K562 (cell line): ENCODE data around the gene C22orf39. TPM values are rescaled to one million over a fixed set of nuclear protein-coding genes. Genes with fewer than 3 reads are reported as not detected.

Experiments
- ARID1B ChIP-seq: fragments of 450-650 bp; IDR thresholded peaks from 2 replicates; pipeline ENCODE4 v1.6.1; 2016; ENCODE audit warnings: antibody characterized with exemption, mild to moderate bottlenecking, inconsistent platforms
- E2F3 ChIP-seq: fragments of 250-450 bp; sonication (Bioruptor Pico); IDR thresholded peaks from 2 replicates; pipeline ENCODE4 v1.4.0; 2020; ENCODE audit warnings: mild to moderate bottlenecking
- ELF4 ChIP-seq: fragments of 450-650 bp; formaldehyde crosslinking; IDR thresholded peaks from 2 replicates; pipeline ENCODE4 v1.4.0; 2022; ENCODE audit warnings: missing genetic modification characterization
- FUS ChIP-seq: fragments of 200-400 bp; formaldehyde crosslinking; optimal IDR thresholded peaks from 2 replicates; pipeline ENCODE3; 2017; ENCODE audit warnings: low read depth, low read length
- HNRNPLL ChIP-seq: fragments of 200-400 bp; formaldehyde crosslinking; IDR thresholded peaks from 2 replicates; pipeline ENCODE4 v1.6.1; 2017; ENCODE audit warnings: low read length, low read depth, mild to moderate bottlenecking; ENCODE audit not compliant: poor library complexity, severe bottlenecking
- JUN ChIP-seq, 2 experiments: sonication (generic) in 1 of 2; formaldehyde crosslinking in 1 of 2; IDR thresholded peaks; 2 replicates each; pipeline versions ENCODE4 v1.6.1 to v1.8.0; 2012 to 2022; ENCODE audit warnings: borderline replicate concordance in 2 of 2, mild to moderate bottlenecking in 2 of 2, improper control_type of control experiment in 1 of 2, low read depth in 1 of 2, low read length in 1 of 2, missing genetic modification reagents in 1 of 2
- KLF1 ChIP-seq: fragments of 450-650 bp; IDR thresholded peaks from 2 replicates; pipeline ENCODE4 v1.6.1; 2016; ENCODE audit warnings: missing genetic modification characterization, missing compliant biosample characterization
- MAFK ChIP-seq: IDR thresholded peaks from 2 replicates; pipeline ENCODE4 v1.6.1; 2011; ENCODE audit warnings: low read length, improper control_type of control experiment
- PTBP1 ChIP-seq: fragments of 200-400 bp; formaldehyde crosslinking; IDR thresholded peaks from 2 replicates; pipeline ENCODE4 v1.6.1; 2017; ENCODE audit warnings: low read depth, low read length
- RBM34 ChIP-seq: fragments of 200-400 bp; formaldehyde crosslinking; IDR thresholded peaks from 2 replicates; pipeline ENCODE4 v1.6.1; 2018; ENCODE audit warnings: low read length, borderline replicate concordance; ENCODE audit not compliant: insufficient read depth
- SIRT6 ChIP-seq: IDR thresholded peaks from one replicate; pipeline ENCODE4 v1.6.1; 2012; ENCODE audit warnings: low read depth, mild to moderate bottlenecking, control low read depth, inconsistent platforms, low read length, moderate library complexity
- TBP ChIP-seq: optimal IDR thresholded peaks from 2 replicates; pipeline ENCODE3; 2011; ENCODE audit warnings: low read depth, low read length, improper control_type of control experiment
- ZKSCAN1 ChIP-seq: fragments of 150-350 bp; IDR thresholded peaks from 2 replicates; pipeline ENCODE4 v1.6.1; 2016; ENCODE audit warnings: low read depth, low read length
- ZNF133 ChIP-seq: fragments of 250-450 bp; sonication (Bioruptor Pico); IDR thresholded peaks from 2 replicates; pipeline ENCODE4 v1.4.0; 2020; ENCODE audit warnings: mild to moderate bottlenecking
- polyA plus RNA-seq, 8 experiments: library from polyadenylated mRNA; depleted of rRNA in 4 of 8; stranded (reverse) in 5 of 8; unstranded in 3 of 8; fragments of >200 nt; fragmentation: Nextera tagmentation in 2 of 8; fragmentation: Illumina TruSeq in 1 of 8; extraction: Ambion mirVana in 2 of 8; extraction: Trizol in 1 of 8; gene quantifications; 2 replicates each; pipeline versions ENCODE4 v1.2.1 to v1.2.3, GENCODE V29; 2011 to 2014; ENCODE audit warnings: inconsistent platforms in 1 of 8, missing spikeins in 1 of 8
- total RNA-seq, 7 experiments: library from RNA; depleted of rRNA in 6 of 7; stranded (reverse); fragments of >200 nt in 6 of 7; fragmentation: Illumina TruSeq in 2 of 7; extraction: Trizol in 2 of 7; gene quantifications; 2 replicates each; pipeline versions ENCODE4 v1.2.1 to v1.2.3, GENCODE V29; 2011 to 2021; ENCODE audit warnings: low replicate concordance in 1 of 7
- TF ChIP-seq, protein P1 (sequence below): fragments of 450-650 bp; IDR thresholded peaks from 2 replicates; pipeline ENCODE4 v1.7.0; 2016; ENCODE audit warnings: borderline replicate concordance
- TF ChIP-seq, protein P2 (sequence below): sonication (generic); IDR thresholded peaks from 2 replicates; pipeline ENCODE4 v1.6.1; 2016
- TF ChIP-seq, protein P3 (sequence below): fragments of 450-650 bp; formaldehyde crosslinking; IDR thresholded peaks from 2 replicates; pipeline ENCODE4 v1.4.0; 2020; ENCODE audit warnings: mild to moderate bottlenecking, moderate library complexity
- TF ChIP-seq, protein P4 (sequence below): fragments of 250-450 bp; sonication (Bioruptor Pico); IDR thresholded peaks from 2 replicates; pipeline ENCODE4 v1.8.0; 2022; ENCODE audit warnings: inconsistent platforms
- TF ChIP-seq, protein P5 (sequence below), 3 experiments: IDR thresholded peaks in 2 of 3; conservative IDR thresholded peaks in 1 of 3; 2 replicates each; pipeline ENCODE4 v1.5.1; 2011 to 2012; ENCODE audit warnings: low read length in 3 of 3, mild to moderate bottlenecking in 3 of 3, control low read depth in 2 of 3, improper control_type of control experiment in 1 of 3, inconsistent platforms in 1 of 3, low read depth in 1 of 3, mixed read lengths in 1 of 3, moderate library complexity in 1 of 3; ENCODE audit not compliant: insufficient read depth in 2 of 3

C22orf39 gene
- total and polyA plus RNA-seq, 9 of the 15 experiments (the other 6 are each of a cell fraction or from before 2014, with no cell fraction given), result 20.4 to 139 (median 66.8) TPM

DNA sequence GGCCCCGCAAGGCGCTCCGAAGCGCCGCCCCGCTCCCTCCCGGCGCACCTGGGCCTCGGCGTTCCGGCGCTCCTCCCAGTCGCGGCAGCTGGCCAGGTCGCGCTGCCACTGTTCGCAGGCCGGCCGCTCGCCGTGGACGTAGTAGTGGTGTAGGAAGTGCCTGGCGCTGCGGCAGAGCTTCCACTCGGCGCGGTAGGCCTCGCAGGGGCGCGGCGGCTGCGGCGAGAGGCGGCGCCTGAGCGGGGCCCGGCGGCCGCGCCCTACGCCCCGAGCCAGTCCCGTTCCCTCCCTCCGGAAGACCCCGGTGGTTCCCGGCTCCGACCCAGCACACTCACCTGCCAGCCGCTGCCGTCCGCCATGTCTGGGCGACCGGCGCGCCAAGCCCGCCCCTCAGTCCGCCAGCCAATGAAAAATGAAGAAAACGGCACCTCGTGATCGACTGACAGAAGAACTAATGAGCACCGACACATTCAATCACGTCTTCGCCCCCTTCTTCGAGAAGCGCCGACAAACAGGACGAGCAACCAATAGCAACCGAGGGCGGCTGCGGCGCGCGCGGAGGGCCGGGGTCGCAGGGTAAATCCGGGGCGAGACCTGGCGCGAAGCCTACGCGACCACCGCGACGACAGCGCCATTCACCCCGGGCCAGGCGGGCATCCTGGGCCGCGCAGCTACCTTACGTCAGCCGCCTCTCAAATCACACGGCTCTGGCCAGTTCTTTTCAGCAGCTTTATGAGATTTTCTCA, at the start of gene C22orf39 (continued):
- TF ChIP-seq, protein P1, sequence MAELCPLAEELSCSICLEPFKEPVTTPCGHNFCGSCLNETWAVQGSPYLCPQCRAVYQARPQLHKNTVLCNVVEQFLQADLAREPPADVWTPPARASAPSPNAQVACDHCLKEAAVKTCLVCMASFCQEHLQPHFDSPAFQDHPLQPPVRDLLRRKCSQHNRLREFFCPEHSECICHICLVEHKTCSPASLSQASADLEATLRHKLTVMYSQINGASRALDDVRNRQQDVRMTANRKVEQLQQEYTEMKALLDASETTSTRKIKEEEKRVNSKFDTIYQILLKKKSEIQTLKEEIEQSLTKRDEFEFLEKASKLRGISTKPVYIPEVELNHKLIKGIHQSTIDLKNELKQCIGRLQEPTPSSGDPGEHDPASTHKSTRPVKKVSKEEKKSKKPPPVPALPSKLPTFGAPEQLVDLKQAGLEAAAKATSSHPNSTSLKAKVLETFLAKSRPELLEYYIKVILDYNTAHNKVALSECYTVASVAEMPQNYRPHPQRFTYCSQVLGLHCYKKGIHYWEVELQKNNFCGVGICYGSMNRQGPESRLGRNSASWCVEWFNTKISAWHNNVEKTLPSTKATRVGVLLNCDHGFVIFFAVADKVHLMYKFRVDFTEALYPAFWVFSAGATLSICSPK, result no peak
- no peak; the same call in 1 of the 2 replicates for TF ChIP-seq ARID1B
- TF ChIP-seq HNRNPLL, result peak; percentile 79
- TF ChIP-seq, protein P2, sequence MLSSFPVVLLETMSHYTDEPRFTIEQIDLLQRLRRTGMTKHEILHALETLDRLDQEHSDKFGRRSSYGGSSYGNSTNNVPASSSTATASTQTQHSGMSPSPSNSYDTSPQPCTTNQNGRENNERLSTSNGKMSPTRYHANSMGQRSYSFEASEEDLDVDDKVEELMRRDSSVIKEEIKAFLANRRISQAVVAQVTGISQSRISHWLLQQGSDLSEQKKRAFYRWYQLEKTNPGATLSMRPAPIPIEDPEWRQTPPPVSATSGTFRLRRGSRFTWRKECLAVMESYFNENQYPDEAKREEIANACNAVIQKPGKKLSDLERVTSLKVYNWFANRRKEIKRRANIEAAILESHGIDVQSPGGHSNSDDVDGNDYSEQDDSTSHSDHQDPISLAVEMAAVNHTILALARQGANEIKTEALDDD, result no peak
- TF ChIP-seq MAFK, result peak; percentile 10
- no peak for TF ChIP-seq RBM34
- peak; percentile 84; the same call in 1 of the 2 replicates for TF ChIP-seq E2F3 (CRISPR knock-in tag)
- no peak; the same call in none of the 2 replicates for TF ChIP-seq JUN (IDR thresholded peaks at IDR 0.05; ENCODE audit: borderline replicate concordance, low read depth, low read length)
- no peak for TF ChIP-seq JUN (CRISPR knock-in tag; IDR thresholded peaks at IDR 0.05; ENCODE audit: borderline replicate concordance)
- no peak for TF ChIP-seq TBP
- peak; percentile 84; the same call in 1 of the 2 replicates for TF ChIP-seq KLF1
- TF ChIP-seq FUS, result peak; percentile 99
- no peak for TF ChIP-seq PTBP1
- TF ChIP-seq, protein P3, sequence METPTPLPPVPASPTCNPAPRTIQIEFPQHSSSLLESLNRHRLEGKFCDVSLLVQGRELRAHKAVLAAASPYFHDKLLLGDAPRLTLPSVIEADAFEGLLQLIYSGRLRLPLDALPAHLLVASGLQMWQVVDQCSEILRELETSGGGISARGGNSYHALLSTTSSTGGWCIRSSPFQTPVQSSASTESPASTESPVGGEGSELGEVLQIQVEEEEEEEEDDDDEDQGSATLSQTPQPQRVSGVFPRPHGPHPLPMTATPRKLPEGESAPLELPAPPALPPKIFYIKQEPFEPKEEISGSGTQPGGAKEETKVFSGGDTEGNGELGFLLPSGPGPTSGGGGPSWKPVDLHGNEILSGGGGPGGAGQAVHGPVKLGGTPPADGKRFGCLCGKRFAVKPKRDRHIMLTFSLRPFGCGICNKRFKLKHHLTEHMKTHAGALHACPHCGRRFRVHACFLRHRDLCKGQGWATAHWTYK, result peak; percentile 94
- TF ChIP-seq ELF4 (CRISPR knock-in tag), result no peak
- TF ChIP-seq, protein P4, sequence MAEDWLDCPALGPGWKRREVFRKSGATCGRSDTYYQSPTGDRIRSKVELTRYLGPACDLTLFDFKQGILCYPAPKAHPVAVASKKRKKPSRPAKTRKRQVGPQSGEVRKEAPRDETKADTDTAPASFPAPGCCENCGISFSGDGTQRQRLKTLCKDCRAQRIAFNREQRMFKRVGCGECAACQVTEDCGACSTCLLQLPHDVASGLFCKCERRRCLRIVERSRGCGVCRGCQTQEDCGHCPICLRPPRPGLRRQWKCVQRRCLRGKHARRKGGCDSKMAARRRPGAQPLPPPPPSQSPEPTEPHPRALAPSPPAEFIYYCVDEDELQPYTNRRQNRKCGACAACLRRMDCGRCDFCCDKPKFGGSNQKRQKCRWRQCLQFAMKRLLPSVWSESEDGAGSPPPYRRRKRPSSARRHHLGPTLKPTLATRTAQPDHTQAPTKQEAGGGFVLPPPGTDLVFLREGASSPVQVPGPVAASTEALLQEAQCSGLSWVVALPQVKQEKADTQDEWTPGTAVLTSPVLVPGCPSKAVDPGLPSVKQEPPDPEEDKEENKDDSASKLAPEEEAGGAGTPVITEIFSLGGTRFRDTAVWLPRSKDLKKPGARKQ (CRISPR knock-in tag), result no peak
- TF ChIP-seq, protein P5, sequence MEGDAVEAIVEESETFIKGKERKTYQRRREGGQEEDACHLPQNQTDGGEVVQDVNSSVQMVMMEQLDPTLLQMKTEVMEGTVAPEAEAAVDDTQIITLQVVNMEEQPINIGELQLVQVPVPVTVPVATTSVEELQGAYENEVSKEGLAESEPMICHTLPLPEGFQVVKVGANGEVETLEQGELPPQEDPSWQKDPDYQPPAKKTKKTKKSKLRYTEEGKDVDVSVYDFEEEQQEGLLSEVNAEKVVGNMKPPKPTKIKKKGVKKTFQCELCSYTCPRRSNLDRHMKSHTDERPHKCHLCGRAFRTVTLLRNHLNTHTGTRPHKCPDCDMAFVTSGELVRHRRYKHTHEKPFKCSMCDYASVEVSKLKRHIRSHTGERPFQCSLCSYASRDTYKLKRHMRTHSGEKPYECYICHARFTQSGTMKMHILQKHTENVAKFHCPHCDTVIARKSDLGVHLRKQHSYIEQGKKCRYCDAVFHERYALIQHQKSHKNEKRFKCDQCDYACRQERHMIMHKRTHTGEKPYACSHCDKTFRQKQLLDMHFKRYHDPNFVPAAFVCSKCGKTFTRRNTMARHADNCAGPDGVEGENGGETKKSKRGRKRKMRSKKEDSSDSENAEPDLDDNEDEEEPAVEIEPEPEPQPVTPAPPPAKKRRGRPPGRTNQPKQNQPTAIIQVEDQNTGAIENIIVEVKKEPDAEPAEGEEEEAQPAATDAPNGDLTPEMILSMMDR (IDR thresholded peaks at IDR 0.05 in 2 of 3, conservative IDR thresholded peaks at IDR 0.05 in 1 of 3; ENCODE audit: insufficient read depth in 2 of 3, low read depth in 1 of 3, low read length in 3 of 3), result 0 out of 6 replicates have a peak, but pooled peaks of 1 of the 3 experiments have one; percentile 17
- TF ChIP-seq ZNF133 (CRISPR knock-in tag), result peak; percentile 54; the same call in 1 of the 2 replicates
- TF ChIP-seq SIRT6, result peak; percentile 77
- TF ChIP-seq ZKSCAN1, result no peak
